Measurements from ENCODE around the gene KCNN3.
A peak's percentile ranks its signal among the peaks of the same experiment; 100 is the strongest.

KCNN3 gene

DNA sequence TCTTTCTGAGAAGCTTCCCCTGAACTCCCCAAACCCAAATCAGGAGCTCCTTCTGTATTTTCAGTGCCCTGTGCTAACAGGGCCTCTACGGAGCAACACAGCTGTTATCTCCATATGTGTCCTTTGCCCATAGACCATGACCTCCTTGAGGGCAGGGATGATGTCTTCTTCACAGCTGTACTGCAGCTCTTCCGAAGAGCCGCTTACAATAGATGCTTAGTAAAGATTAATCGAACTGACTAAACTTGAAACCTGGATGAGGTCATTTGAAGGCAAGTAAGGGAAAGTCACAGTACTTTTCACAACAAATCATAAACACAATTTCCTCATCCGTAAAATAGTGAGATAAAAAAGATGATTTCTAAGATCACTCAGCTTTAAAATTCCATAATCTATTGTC is 4.4 kb upstream of the KCNN3 start:
- in situ Hi-C loops (cut with HindIII; ENCODE audit: low sequenced_read_pairs) = loop anchor here (5.0 kb wide), 2 partner anchors 143 to 187 kb away; no protein-coding TSS in a partner anchor
- TF ChIP-seq CTCF (IDR thresholded peaks at IDR 0.05; ENCODE audit: low read depth, low read length, missing control alignments) = no peak
- no peak for DNase-seq (ENCODE audit: low read depth)
- H3K4me3 ChIP-seq (ENCODE audit: low read depth, low read length) = no peak overlapping the region

DNA sequence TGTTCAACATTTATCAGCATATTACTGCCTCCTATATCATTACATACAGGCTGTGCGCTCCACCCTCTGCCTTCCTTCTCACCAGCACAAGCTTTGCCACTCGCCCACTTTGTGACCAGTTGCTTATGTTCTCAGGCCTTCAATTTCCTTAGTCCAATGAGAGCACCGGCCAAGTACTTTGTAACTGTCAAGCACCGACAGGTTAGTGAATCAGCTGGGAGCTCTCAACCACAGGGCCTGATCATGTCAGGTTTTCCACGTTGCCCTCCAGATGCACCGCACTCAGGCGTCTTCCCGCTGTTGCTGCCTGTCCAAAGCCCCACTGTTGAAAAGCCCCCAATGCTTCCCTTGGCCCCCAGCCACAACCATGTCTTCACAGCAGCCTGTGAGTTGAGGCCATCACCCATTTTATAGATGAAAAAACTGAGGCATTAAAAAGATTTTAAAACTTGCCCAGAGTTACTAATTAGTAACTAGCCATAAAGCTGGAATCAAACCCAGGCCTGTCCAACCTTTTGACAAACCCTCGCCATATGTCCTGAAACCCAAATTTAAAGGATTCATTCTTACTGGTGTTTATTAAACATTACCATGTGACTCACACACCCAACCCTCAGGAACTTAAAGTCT is 3.4 kb upstream of the KCNN3 start:
- no peak overlapping the region for H3K4me3 ChIP-seq (ENCODE audit: low read depth, low read length)
- in situ Hi-C loops (cut with HindIII; ENCODE audit: low sequenced_read_pairs) = loop anchor here (5.0 kb wide), 2 partner anchors 144 to 186 kb away; no protein-coding TSS in a partner anchor
- no peak for DNase-seq (ENCODE audit: low read depth)
- TF ChIP-seq CTCF (IDR thresholded peaks at IDR 0.05; ENCODE audit: low read depth, low read length, missing control alignments) = no peak

DNA sequence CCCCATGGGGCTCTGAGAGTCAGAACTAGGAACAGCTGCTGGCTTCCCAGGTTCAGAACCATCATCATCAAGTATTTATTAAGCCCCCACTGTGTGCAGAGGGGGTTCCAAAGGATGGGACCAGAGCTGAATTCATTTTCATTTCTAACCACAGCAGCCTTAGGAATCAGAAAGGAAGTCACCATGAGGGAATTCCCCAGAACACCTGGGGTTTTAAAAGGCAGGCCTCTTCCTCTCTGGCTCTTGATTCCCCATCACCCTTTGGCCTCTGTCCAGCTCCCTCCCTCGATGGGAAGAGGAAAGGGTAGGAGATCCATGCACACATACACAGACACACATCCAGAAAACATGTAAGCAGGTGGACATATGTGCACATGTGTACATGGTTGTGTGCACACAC is 1.3 kb upstream of the KCNN3 start:
- in situ Hi-C loops (cut with HindIII; ENCODE audit: low sequenced_read_pairs) = loop anchor here (5.0 kb wide), 2 partner anchors 146 to 184 kb away; no protein-coding TSS in a partner anchor
- DNase-seq (ENCODE audit: low read depth) = no peak
- no peak for TF ChIP-seq CTCF (IDR thresholded peaks at IDR 0.05; ENCODE audit: low read depth, low read length, missing control alignments)
- H3K4me3 ChIP-seq (ENCODE audit: low read depth, low read length) = no peak overlapping the region

GRCh38 chr1:154870734-154871133 is 653 bp upstream of the KCNN3 start:
- DNase-seq (ENCODE audit: low read depth) = no peak
- no peak for TF ChIP-seq CTCF (IDR thresholded peaks at IDR 0.05; ENCODE audit: low read depth, low read length, missing control alignments)
- in situ Hi-C loops (cut with HindIII; ENCODE audit: low sequenced_read_pairs) = loop anchor here (5.0 kb wide), 2 partner anchors 147 to 183 kb away; no protein-coding TSS in a partner anchor
- H3K4me3 ChIP-seq (ENCODE audit: low read depth, low read length) = no peak overlapping the region

DNA sequence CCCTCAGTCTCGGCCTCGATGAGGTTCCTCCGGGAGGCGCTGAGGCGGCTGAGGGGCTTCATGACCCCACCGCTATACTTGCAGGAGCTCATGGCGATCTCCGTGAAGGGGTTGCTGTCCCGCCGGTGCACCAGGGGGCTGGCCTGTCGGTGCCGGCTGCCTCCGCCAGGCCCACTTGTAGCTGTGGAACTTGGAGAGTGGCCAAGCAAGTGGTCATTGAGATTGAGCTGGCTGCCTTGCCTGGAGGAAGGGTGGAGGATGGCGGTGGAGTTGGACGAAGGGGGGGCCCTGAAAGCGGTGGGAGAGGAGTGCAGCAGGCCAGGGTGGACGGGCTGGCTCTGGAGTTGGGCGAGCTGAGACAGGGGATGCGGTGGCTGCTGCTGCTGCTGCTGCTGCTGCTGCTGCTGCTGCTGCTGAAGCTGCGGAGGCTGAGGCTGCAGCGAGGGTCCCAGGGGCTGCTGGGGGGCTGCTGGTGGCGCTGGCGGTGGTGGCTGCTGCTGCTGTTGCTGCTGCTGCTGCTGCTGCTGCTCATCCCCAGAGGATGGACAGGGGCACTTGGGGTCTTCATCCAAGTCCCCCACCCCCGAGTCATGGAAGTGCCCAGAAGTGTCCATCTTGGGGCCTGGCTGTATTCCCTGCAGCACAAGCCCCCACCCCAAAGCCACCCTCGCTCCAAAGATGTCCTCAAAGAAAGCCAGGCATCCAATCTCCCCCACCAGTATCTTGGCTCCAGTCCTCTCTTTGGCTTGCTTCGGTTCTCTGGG is 548 bp downstream of the KCNN3 start:
- peak overlapping the region; percentile 27 for H3K4me3 ChIP-seq (ENCODE audit: low read depth, low read length)
- in situ Hi-C loops (cut with HindIII; ENCODE audit: low sequenced_read_pairs) = loop anchor here (5.0 kb wide), 2 partner anchors 148 to 182 kb away; no protein-coding TSS in a partner anchor
- TF ChIP-seq CTCF (IDR thresholded peaks at IDR 0.05; ENCODE audit: low read depth, low read length, missing control alignments) = no peak
- no peak for DNase-seq (ENCODE audit: low read depth)

DNA sequence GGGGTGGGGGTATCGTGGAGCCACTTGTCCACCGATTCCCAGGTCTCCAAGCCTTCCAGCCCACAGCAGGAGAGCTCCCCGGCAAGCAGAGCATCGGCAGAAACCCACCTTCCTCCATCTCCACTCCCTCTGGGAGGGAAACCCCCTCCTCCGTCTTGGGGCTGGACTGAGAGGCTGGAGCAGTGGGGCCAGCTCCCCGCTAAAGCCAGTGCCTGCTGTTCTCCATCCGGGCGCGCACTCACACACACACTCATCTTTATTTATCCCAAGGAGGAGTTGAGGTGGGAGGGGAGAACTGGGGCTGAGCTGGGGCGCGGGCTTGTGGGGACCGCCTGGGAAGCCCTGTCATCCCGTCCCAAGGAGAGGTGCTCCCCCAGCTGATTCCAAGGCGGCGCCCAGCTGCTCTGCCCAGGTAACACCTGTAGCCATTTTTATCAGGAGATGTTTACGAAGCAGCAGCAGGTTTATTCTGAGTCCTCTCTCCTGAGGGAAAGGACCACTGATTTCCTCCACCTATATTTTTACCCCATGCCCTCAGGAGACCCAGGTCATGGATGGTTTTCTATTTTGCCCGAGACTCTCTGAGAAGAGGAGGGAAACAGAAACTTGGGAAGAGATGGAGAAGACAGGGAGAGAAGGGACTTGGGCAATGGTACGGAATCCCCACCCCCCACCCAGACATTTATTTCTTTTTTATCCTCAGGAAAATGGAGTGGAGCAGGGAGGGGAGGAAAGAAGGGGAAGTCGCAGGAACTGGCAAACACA is 2.1 kb downstream of the KCNN3 start:
- in situ Hi-C loops (cut with HindIII; ENCODE audit: low sequenced_read_pairs) = no loop called here
- TF ChIP-seq CTCF (IDR thresholded peaks at IDR 0.05; ENCODE audit: low read depth, low read length, missing control alignments) = no peak
- peak overlapping the region; percentile 27 for H3K4me3 ChIP-seq (ENCODE audit: low read depth, low read length)

More for the DNA sequence above, 2.1 kb downstream of the KCNN3 start:
- DNase-seq (ENCODE audit: low read depth) = no peak

Measured in astrocyte of the cerebellum (primary cell).